ENCODE data around the gene LHX4.
A peak's percentile ranks its signal among the peaks of the same experiment; 100 is the strongest.

LHX4 gene

DNA sequence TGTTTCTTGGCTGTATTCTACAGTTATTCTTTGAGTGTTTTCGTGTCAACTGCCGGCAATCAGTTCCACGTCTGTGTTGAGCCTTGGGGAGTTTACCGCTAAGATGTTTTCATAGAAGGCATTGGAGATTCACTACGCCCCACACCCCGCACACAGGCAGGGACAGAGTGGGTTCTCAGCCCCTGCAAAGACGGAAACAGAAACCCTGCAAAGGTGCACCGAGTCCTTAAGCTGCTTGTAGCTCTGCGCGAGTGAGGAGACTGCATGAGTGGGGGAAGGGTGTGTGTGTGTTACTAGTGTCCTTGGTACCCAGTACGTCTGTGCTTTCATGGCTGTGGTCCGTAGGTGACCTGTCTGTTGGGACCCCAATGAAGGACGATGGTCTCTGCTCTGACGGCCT, 1.9 kb downstream of the LHX4 start:
- peak overlapping the region; percentile 73 for H3K4me3 ChIP-seq (ENCODE audit: low read depth, low read length)
- H3K9me3 ChIP-seq (ENCODE audit: control insufficient read depth, insufficient read depth, low read length), result no peaks in the 10 kb centered on the region
- H3K4me1 ChIP-seq (ENCODE audit: control insufficient read depth, insufficient read depth, low read length), result peaks cover 18% of the 10 kb centered on the region
- no peaks in the 10 kb centered on the region for H3K36me3 ChIP-seq (ENCODE audit: control insufficient read depth, insufficient read depth, low read length)
- peaks cover 86% of the 10 kb centered on the region for H3K27me3 ChIP-seq (ENCODE audit: control insufficient read depth, insufficient read depth, low read length)
- no peak overlapping the region for H3K9ac ChIP-seq (ENCODE audit: low read depth, low read length)

DNA sequence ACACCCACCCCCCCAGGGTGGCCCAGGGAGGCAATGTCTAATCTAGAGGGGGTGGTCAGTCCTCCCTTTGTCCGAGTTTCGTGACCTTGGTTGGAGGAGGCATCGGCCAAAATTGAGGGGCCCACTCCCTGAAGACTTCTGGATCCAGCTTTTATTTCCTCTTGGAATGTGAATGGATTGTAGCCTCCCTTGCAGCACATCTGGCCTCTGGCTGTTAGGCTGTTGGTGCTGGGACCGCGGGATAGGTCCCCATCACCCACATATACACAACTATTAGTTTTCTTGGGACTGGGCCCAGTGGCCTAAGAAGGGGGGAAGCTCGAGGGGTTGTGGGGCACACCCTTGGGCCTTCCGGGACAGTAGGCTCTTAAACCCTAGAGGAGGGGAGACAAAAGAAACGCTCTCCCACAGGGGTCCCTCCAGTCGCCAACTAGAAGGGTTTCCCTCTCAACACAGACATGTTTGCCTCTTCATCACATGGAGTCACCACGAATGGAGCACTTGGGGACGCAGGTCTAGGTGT, 2.5 kb downstream of the LHX4 start:
- Histone ChIP-seq H3K4me1 (ENCODE audit: control insufficient read depth, insufficient read depth, low read length) (peaks cover 23% of the 10 kb centered on the region), H3K4me3 (ENCODE audit: low read depth, low read length) (peak overlapping the region; percentile 73), H3K27me3 (ENCODE audit: control insufficient read depth, insufficient read depth, low read length) (peaks cover 86% of the 10 kb centered on the region)

DNA sequence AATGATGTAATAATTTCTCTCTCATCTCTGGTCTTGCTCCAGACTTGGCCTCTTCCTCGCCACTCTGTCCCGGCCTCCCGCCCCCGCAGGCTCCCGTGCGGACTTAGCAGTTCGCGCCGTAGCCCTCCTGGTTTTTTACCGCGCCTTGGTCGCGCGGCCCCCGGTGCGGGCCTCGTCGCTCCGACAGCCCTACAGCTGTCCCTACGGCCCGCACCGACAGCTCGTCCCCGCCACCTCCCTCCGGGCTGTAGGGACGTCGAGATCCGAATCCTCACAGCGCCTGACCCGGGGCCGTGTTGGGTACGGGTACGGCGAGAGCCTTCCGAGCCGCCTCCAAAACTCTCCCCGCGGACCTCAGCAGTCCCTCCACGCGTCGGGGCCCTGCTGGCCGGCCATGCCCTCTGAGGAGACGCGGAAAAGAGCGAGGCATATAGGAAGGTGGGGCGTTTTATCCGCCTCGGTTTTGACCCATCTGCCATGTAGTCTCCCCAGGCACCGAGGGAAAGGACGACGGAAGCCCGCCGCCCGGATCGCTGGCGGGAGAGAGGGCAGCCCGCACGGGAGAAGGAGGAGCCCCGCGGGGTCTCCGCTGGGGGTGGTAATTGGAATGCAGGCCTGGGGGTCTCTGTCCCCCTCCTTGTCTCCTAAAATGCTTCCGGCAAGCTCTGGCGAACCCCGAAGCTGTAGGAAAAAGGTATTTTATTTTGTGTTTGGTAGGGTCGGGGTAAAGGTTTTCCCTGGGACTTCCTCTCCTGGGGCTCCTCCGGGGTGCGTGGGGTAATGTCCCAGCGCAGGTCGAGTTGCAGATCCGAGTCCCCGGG, 3.3 kb downstream of the LHX4 start:
- Histone ChIP-seq H3K9me3 (ENCODE audit: control insufficient read depth, insufficient read depth, low read length) (no peaks in the 10 kb centered on the region), H3K27me3 (ENCODE audit: control insufficient read depth, insufficient read depth, low read length) (peaks cover 86% of the 10 kb centered on the region), H3K36me3 (ENCODE audit: control insufficient read depth, insufficient read depth, low read length) (no peaks in the 10 kb centered on the region), H3K4me1 (ENCODE audit: control insufficient read depth, insufficient read depth, low read length) (peaks cover 30% of the 10 kb centered on the region), H3K9ac (ENCODE audit: low read depth, low read length) (no peak overlapping the region), H3K4me3 (ENCODE audit: low read depth, low read length) (peak overlapping the region; percentile 73)

More for the DNA sequence above, 2.5 kb downstream of the LHX4 start:
- H3K36me3 ChIP-seq (ENCODE audit: control insufficient read depth, insufficient read depth, low read length), result no peaks in the 10 kb centered on the region
- no peaks in the 10 kb centered on the region for H3K9me3 ChIP-seq (ENCODE audit: control insufficient read depth, insufficient read depth, low read length)
- no peak overlapping the region for H3K9ac ChIP-seq (ENCODE audit: low read depth, low read length)

DNA sequence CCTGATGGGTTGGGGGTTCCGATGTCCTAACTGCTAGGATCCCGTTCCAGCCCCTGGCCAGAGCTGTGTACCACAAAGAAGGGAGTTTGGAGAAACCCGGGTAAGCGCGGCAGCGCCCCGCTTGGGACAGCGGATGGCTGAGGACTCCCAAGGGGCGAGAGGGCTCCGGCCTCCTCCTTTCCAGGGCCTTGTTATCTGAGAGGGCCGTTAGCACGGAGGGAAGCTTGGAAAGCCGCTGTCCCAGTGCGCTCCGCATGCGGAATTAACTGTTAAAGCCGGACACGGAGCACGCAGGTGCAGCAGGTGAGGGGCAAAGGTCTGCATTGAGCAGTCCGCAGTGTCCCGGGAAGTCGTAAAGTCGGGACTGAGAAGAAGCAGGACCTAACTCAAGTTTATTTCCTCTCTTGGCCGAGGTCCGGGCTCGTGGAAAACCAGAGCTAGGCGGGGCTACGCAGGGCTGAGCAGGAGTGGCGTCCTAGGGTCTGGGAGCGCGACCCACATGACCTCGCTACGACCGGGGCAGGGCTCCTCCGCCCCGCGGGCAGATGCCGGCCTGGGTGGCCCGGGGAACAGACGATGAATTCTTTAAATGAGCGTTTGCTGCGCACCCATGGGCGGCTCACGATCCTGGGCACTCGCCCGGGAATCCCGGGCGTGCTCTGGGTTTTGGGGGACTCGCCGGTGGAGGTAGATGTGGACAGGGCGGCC, 4.5 kb downstream of the LHX4 start:
- Histone ChIP-seq H3K27me3 (ENCODE audit: control insufficient read depth, insufficient read depth, low read length) (peaks cover 81% of the 10 kb centered on the region), H3K4me1 (ENCODE audit: control insufficient read depth, insufficient read depth, low read length) (peaks cover 38% of the 10 kb centered on the region), H3K9me3 (ENCODE audit: control insufficient read depth, insufficient read depth, low read length) (no peaks in the 10 kb centered on the region), H3K36me3 (ENCODE audit: control insufficient read depth, insufficient read depth, low read length) (no peaks in the 10 kb centered on the region), H3K9ac (ENCODE audit: low read depth, low read length) (no peak overlapping the region), H3K4me3 (ENCODE audit: low read depth, low read length) (peak overlapping the region; percentile 32)

DNA sequence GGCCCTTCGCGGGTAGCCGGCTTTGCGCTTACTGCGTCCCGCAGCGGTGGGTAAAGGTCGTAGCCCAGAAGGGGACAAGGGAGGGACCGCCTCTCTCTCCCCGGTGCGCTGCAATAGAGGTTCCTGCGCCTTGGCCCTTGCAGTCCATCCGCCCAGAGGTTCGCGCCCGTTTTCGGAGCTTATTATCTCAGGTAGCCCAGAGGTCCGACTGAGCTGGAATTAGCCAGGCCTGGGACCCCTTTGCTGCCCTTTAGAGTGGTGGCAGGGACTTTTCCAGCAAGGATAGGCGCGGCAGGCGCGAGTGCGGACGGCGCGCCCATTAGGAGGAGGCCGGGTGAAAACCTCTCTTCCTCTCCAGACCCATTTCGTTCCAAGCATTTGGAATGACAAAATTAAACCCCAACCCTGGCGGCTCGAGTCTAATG, 5.0 kb downstream of the LHX4 start:
- Histone ChIP-seq H3K4me3 (ENCODE audit: low read depth, low read length) (peak overlapping the region; percentile 32), H3K27me3 (ENCODE audit: control insufficient read depth, insufficient read depth, low read length) (peaks cover 81% of the 10 kb centered on the region), H3K9ac (ENCODE audit: low read depth, low read length) (no peak overlapping the region), H3K4me1 (ENCODE audit: control insufficient read depth, insufficient read depth, low read length) (peaks cover 38% of the 10 kb centered on the region), H3K9me3 (ENCODE audit: control insufficient read depth, insufficient read depth, low read length) (no peaks in the 10 kb centered on the region), H3K36me3 (ENCODE audit: control insufficient read depth, insufficient read depth, low read length) (no peaks in the 10 kb centered on the region)

DNA sequence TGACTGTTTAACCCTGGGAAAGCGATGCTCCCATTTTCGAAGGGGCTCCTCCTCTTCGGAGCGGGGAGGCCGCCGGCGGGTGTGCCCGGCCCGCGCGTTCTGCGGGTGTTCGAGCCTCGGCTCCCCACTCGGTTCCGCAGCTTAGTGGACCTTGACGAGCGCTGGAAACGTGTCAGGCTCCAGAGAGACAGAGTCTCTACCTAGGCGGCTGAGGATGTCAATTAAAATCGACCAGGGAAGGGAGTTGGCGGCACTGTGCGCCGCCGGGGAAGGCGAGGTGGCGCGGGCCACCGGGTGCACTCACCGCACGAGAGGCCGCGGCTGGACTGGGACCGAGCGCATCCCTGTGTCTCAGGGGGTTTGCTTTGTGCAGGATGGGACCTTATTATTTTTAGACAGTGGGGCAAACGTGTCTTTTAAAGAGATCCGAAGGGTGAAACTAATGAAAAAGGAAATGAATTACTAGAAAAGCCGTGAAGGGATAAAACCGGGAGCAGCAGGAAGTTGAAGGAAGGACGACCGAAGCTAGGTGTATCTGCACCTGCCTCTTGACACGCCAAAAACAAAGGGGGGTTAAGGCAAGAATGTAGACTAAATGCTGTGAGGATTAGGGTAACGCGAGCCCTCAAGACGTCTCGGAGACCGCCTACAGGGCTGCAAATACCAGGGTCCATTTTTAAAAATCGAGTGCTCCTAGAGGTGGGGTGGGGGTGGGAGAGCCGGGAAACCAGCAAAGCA, 5.6 kb downstream of the LHX4 start:
- H3K9ac ChIP-seq (ENCODE audit: low read depth, low read length), result no peak overlapping the region
- H3K4me1 ChIP-seq (ENCODE audit: control insufficient read depth, insufficient read depth, low read length), result peaks cover 38% of the 10 kb centered on the region
- peaks cover 79% of the 10 kb centered on the region for H3K27me3 ChIP-seq (ENCODE audit: control insufficient read depth, insufficient read depth, low read length)
- H3K4me3 ChIP-seq (ENCODE audit: low read depth, low read length), result peak overlapping the region; percentile 32
- no peaks in the 10 kb centered on the region for H3K9me3 ChIP-seq (ENCODE audit: control insufficient read depth, insufficient read depth, low read length)
- H3K36me3 ChIP-seq (ENCODE audit: control insufficient read depth, insufficient read depth, low read length), result no peaks in the 10 kb centered on the region

DNA sequence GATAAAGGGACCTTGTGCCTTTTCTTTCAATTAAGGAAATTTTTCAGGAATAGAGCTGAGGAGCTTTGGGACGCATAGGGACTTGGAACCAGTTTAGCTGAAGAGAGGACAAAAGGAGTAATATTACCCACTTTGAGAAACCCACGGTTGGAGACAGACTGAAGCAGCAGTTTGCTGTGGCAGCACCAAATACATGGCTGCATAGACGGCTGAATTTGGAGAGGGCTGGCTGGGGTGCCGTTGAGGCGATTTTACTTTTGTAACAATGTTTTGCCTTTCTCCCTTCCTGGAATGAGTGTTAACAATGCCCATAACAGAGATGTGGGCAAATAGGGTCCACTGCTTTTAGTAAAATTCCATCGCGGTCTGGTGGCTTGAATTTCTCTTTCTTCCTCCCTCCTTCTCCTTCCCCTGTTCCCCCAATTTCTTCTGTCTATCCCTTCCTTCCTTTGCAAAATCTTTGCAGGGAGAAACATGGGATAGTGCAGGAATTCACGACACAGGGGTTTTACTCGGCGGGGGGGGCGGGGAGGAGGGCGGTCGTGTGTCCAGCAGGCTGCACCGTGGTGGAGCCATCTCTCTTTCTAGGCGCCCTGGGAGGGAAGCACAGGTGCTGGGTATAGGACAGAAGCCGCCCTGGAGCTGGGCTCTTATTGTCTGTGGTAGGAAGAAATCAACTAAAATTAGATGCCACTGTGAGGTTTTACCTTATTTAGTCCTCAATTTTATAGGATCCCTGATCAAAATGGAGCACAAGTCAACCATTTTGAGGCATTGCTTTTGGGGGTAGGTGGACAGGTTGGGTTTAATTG, 6.8 kb downstream of the LHX4 start:
- Histone ChIP-seq H3K9ac (ENCODE audit: low read depth, low read length) (no peak overlapping the region), H3K36me3 (ENCODE audit: control insufficient read depth, insufficient read depth, low read length) (no peaks in the 10 kb centered on the region), H3K4me3 (ENCODE audit: low read depth, low read length) (peak overlapping the region; percentile 32), H3K27me3 (ENCODE audit: control insufficient read depth, insufficient read depth, low read length) (peaks cover 67% of the 10 kb centered on the region), H3K4me1 (ENCODE audit: control insufficient read depth, insufficient read depth, low read length) (peaks cover 38% of the 10 kb centered on the region), H3K9me3 (ENCODE audit: control insufficient read depth, insufficient read depth, low read length) (no peaks in the 10 kb centered on the region)

DNA sequence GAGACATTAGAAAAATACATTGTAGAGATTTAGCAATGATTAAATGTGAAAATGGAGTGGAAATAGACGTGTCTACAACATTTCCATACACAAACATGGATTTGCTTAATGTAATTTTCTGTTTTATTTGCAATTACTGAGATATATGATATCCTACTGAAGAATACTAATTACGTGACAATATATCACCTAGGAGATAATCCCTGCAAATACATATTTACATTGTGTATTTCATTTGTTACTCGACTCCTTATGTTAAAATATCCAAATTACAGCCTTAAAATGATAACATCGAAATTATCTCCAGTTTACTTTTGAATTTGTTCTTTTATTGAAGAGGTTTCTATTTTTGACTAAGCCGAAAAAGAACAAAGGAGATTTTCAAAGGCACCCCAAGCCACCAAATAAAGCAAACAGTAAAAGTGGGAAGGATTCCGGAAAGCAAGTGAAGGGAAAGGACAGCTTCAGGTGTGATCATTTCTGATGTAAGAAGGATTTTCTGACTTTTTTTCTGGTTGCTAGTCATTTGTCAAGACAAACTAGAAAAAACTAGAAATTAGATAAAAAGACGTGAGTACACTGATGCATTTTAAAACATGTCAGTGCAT, 7.9 kb downstream of the LHX4 start:
- Histone ChIP-seq H3K36me3 (ENCODE audit: control insufficient read depth, insufficient read depth, low read length) (no peaks in the 10 kb centered on the region), H3K4me3 (ENCODE audit: low read depth, low read length) (no peak overlapping the region), H3K9ac (ENCODE audit: low read depth, low read length) (no peak overlapping the region), H3K4me1 (ENCODE audit: control insufficient read depth, insufficient read depth, low read length) (peaks cover 38% of the 10 kb centered on the region), H3K9me3 (ENCODE audit: control insufficient read depth, insufficient read depth, low read length) (no peaks in the 10 kb centered on the region), H3K27me3 (ENCODE audit: control insufficient read depth, insufficient read depth, low read length) (peaks cover 56% of the 10 kb centered on the region)

DNA sequence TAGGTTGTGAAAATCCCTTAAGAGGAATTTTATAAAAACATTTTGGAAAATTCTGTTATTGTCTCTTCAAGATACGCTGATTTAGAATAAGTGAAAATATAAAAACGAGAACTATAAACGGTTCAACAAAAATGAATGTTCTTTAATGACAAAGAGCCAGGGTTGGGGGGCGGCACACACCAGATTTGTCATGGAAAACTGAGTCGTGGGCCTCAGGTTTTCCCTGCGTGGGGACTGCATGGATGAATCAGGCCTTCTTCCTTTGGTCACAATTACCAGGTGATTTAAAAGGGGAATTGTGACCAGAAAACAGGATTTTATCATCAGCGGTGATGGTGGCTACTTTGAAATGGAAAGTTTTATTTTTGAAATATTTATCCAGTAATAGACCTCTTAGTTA, 8.6 kb downstream of the LHX4 start:
- Histone ChIP-seq H3K4me3 (ENCODE audit: low read depth, low read length) (no peak overlapping the region), H3K27me3 (ENCODE audit: control insufficient read depth, insufficient read depth, low read length) (peaks cover 49% of the 10 kb centered on the region), H3K9me3 (ENCODE audit: control insufficient read depth, insufficient read depth, low read length) (no peaks in the 10 kb centered on the region), H3K36me3 (ENCODE audit: control insufficient read depth, insufficient read depth, low read length) (no peaks in the 10 kb centered on the region), H3K9ac (ENCODE audit: low read depth, low read length) (no peak overlapping the region), H3K4me1 (ENCODE audit: control insufficient read depth, insufficient read depth, low read length) (peaks cover 41% of the 10 kb centered on the region)

DNA sequence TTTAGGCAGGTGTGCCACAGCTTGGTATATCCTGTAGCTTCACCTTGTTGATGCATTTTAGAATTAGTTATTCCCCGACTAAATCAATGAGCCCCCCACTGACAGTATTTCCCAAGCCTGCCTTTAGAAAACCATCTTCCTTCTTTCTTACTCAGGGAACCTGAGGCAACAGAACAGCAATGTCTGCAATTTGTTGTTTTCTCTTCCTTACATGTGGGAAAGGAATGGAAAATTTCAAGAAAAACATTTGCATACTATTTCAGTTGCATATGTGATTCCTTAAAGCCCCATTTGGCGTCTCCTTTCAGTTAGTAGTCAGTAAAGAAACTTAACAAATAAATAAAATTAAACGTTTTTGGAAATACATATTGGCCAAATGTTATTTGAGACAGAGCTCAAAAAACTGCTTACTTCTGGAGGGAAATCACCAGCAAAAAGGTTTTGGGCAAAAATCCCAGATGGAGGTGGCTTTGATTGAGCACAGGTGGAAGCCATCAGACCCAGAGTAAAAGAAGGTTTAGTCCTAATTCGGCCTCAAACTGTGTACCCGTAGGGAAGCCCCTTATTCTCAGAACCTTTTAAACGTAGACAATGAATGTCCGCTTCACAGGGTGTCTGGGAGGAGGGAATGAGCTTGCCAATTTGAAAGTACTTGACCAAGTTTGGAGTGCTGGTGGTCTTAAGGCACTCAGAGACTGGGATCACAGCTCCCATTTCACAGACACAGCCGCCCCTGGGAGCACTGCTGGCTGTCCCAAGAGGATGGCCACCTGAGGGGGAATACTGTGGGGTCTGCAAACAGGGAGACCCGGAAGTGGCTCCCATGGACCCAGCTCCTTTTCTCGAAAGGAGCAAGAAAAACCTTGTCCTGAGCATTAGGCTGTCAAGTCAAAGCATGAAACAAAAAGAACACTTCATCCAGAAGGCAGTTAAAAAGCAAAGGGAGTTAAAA, 9.4 kb downstream of the LHX4 start:
- H3K36me3 ChIP-seq (ENCODE audit: control insufficient read depth, insufficient read depth, low read length), result no peaks in the 10 kb centered on the region
- no peak overlapping the region for H3K4me3 ChIP-seq (ENCODE audit: low read depth, low read length)
- H3K4me1 ChIP-seq (ENCODE audit: control insufficient read depth, insufficient read depth, low read length), result peaks cover 41% of the 10 kb centered on the region
- no peaks in the 10 kb centered on the region for H3K9me3 ChIP-seq (ENCODE audit: control insufficient read depth, insufficient read depth, low read length)
- H3K27me3 ChIP-seq (ENCODE audit: control insufficient read depth, insufficient read depth, low read length), result peaks cover 42% of the 10 kb centered on the region
- peak overlapping the region; percentile 28 for H3K9ac ChIP-seq (ENCODE audit: low read depth, low read length)
